ENCODE data around the gene TMEM170A.

GRCh38 chr16:75483222-75483621 lies 18.7 kb upstream of the TMEM170A start:
- TF ChIP-seq CTCF (IDR thresholded peaks at IDR 0.05) (no peak), POLR2A (IDR thresholded peaks at IDR 0.05) (no peak)

Measured in right lobe of liver (tissue), 4 donors.